IMR-90 (cell line): ENCODE results near the gene TBATA. TPM values are rescaled to one million over a fixed set of nuclear protein-coding genes. Genes with fewer than 3 reads are reported as not detected.

Experiments used
- ATAC-seq: fragments of 200-7000 bp; cut with Tn5 transposase; 2 replicates; pipeline ENCODE4 v1.9.1; 2020; ENCODE audit warnings: low read depth, mild to moderate bottlenecking, moderate library complexity
- BruUV-seq: library from RNA; stranded (reverse); fragments of 400-500 nt; replicated peaks from 2 replicates; lab custom pipeline; 2021; lab: Mats Ljungman, UMichigan
- CTCF ChIA-PET: fragments of 300-600 bp; formaldehyde crosslinking; extraction: SDS; loops from one replicate; lab custom pipeline; 2021; ENCODE audit warnings: antibody characterized with exemption; lab: Yijun Ruan, JAX
- POLR2A ChIA-PET: fragments of 300-600 bp; sonication (Branson Sonifier 250); formaldehyde crosslinking; loops from one replicate; lab custom pipeline; 2022; ENCODE audit warnings: antibody characterized with exemption; ENCODE audit not compliant: unreplicated experiment; lab: Charles Lee
- DNase-seq: peaks from one replicate; pipeline ENCODE4 v3.0.0; 2013
- H2AFZ ChIP-seq: replicated peaks from 2 replicates; pipeline ENCODE3; 2013; ENCODE audit warnings: low read length, mild to moderate bottlenecking; ENCODE audit not compliant: poor library complexity
- H2AK5ac ChIP-seq: 2 replicates; pipeline ENCODE4 v1.6.1; 2013; ENCODE audit warnings: low read depth, low read length, inconsistent platforms
- H2AK9ac ChIP-seq: replicated peaks from 2 replicates; pipeline ENCODE3; 2013; ENCODE audit warnings: mild to moderate bottlenecking, low read depth, low read length, moderate library complexity; ENCODE audit not compliant: poor library complexity
- H2BK120ac ChIP-seq: 2 replicates; pipeline ENCODE4 v1.6.1; 2013; ENCODE audit warnings: low read depth, low read length, inconsistent platforms
- H2BK15ac ChIP-seq: 3 replicates; pipeline ENCODE4 v1.6.1; 2013; ENCODE audit warnings: low read depth, low read length, inconsistent platforms
- H2BK20ac ChIP-seq: 2 replicates; pipeline ENCODE4 v1.6.1; 2013; ENCODE audit warnings: low read depth, mild to moderate bottlenecking, inconsistent platforms, low read length, moderate library complexity
- H2BK5ac ChIP-seq: 2 replicates; pipeline ENCODE4 v1.6.1; 2013; ENCODE audit warnings: mild to moderate bottlenecking, low read depth, low read length, inconsistent platforms; ENCODE audit not compliant: poor library complexity, severe bottlenecking
- H3K14ac ChIP-seq: replicated peaks from 2 replicates; pipeline ENCODE4 v1.6.1; 2013; ENCODE audit warnings: low read depth, low read length, inconsistent platforms
- H3K18ac ChIP-seq: 2 replicates; pipeline ENCODE4 v1.6.1; 2013; ENCODE audit warnings: low read depth, low read length, control low read depth
- H3K23ac ChIP-seq: 2 replicates; pipeline ENCODE4 v1.6.1; 2013; ENCODE audit warnings: low read depth, low read length, inconsistent platforms
- H3K27ac ChIP-seq: 2 replicates; pipeline ENCODE4 v1.5.1; 2013; ENCODE audit warnings: mild to moderate bottlenecking, control low read depth, low read length; ENCODE audit not compliant: insufficient read depth
- H3K27me3 ChIP-seq: 2 replicates; pipeline ENCODE4 v1.6.1; 2013; ENCODE audit warnings: low read length; ENCODE audit not compliant: control insufficient read depth, insufficient read depth
- H3K36me3 ChIP-seq: 2 replicates; pipeline ENCODE4 v1.6.1; 2013; ENCODE audit warnings: low read length, mixed read lengths; ENCODE audit not compliant: control insufficient read depth, insufficient read depth
- H3K4ac ChIP-seq: 2 replicates; pipeline ENCODE4 v1.6.1; 2013; ENCODE audit warnings: low read depth, low read length, inconsistent platforms
- H3K4me1 ChIP-seq: 2 replicates; pipeline ENCODE4 v1.6.1; 2013; ENCODE audit warnings: low read length, mixed read lengths; ENCODE audit not compliant: control insufficient read depth, insufficient read depth
- H3K4me2 ChIP-seq: 2 replicates; pipeline ENCODE4 v1.6.1; 2013; ENCODE audit warnings: low read depth, mild to moderate bottlenecking, control low read depth, low read length, moderate library complexity
- H3K4me3 ChIP-seq: 2 replicates; pipeline ENCODE4 v1.5.1; 2013; ENCODE audit warnings: low read depth, mild to moderate bottlenecking, control low read depth, low read length, moderate library complexity; ENCODE audit not compliant: insufficient read depth
- H3K56ac ChIP-seq: 2 replicates; pipeline ENCODE4 v1.6.1; 2013; ENCODE audit warnings: low read length, inconsistent platforms; ENCODE audit not compliant: insufficient read depth; ENCODE audit errors: extremely low read depth
- H3K79me1 ChIP-seq, 2 experiments: 2 replicates each; pipeline ENCODE4 v1.6.1; 2013; ENCODE audit warnings: low read length in 2 of 2, inconsistent platforms in 1 of 2, low read depth in 1 of 2
- H3K9ac ChIP-seq: 2 replicates; pipeline ENCODE4 v1.6.1; 2013; ENCODE audit warnings: low read depth, low read length, control low read depth
- H3K9me1 ChIP-seq: 2 replicates; pipeline ENCODE4 v1.6.1; 2013; ENCODE audit warnings: low read length, inconsistent platforms; ENCODE audit not compliant: insufficient read depth
- H3K9me3 ChIP-seq: 2 replicates; pipeline ENCODE4 v1.6.1; 2013; ENCODE audit warnings: low read length; ENCODE audit not compliant: control insufficient read depth, insufficient read depth
- H4K20me1 ChIP-seq: 2 replicates; pipeline ENCODE4 v1.6.1; 2013; ENCODE audit warnings: low read length, inconsistent platforms; ENCODE audit not compliant: insufficient read depth
- H4K5ac ChIP-seq: 2 replicates; pipeline ENCODE4 v1.6.1; 2013; ENCODE audit warnings: mild to moderate bottlenecking, low read depth, low read length, control low read depth
- H4K8ac ChIP-seq, 2 experiments: 2 replicates each; pipeline ENCODE4 v1.6.1; 2013; ENCODE audit warnings: low read depth in 2 of 2, low read length in 2 of 2, control low read depth in 1 of 2, inconsistent platforms in 1 of 2
- H4K91ac ChIP-seq: 2 replicates; pipeline ENCODE4 v1.6.1; 2013; ENCODE audit warnings: low read depth, low read length, inconsistent platforms; ENCODE audit not compliant: insufficient read depth
- CEBPB ChIP-seq: IDR thresholded peaks from 2 replicates; pipeline ENCODE4 v1.6.1; 2012; ENCODE audit warnings: low read depth, low read length, improper control_type of control experiment
- CHD1 ChIP-seq: IDR thresholded peaks from 2 replicates; pipeline ENCODE4 v1.6.1; 2012; ENCODE audit warnings: low read depth, low read length, improper control_type of control experiment
- CTCF ChIP-seq: conservative IDR thresholded peaks from 2 replicates; pipeline ENCODE4 v1.5.1; 2012; ENCODE audit warnings: mild to moderate bottlenecking, low read depth, low read length, improper control_type of control experiment
- ELK1 ChIP-seq: fragments of 150-350 bp; IDR thresholded peaks from 2 replicates; pipeline ENCODE4 v1.6.1; 2016; ENCODE audit warnings: low read depth, mild to moderate bottlenecking, low read length, moderate library complexity, borderline replicate concordance
- FOS ChIP-seq: fragments of 150-350 bp; IDR thresholded peaks from 2 replicates; pipeline ENCODE4 v1.6.1; 2016; ENCODE audit warnings: low read depth, low read length
- MAFK ChIP-seq: IDR thresholded peaks from 2 replicates; pipeline ENCODE4 v1.6.1; 2012; ENCODE audit warnings: low read depth, low read length, improper control_type of control experiment
- MAZ ChIP-seq: IDR thresholded peaks from 2 replicates; pipeline ENCODE4 v1.6.1; 2012; ENCODE audit warnings: low read depth, mild to moderate bottlenecking, low read length, improper control_type of control experiment, moderate library complexity, borderline replicate concordance
- MXI1 ChIP-seq: IDR thresholded peaks from 2 replicates; pipeline ENCODE4 v1.6.1; 2012; ENCODE audit warnings: low read depth, mild to moderate bottlenecking, low read length, moderate library complexity, borderline replicate concordance
- NFE2L2 ChIP-seq: fragments of 150-350 bp; IDR thresholded peaks from 2 replicates; pipeline ENCODE4 v1.6.1; 2016; ENCODE audit warnings: low read depth, mild to moderate bottlenecking, low read length
- POLR2A ChIP-seq: IDR thresholded peaks from 2 replicates; pipeline ENCODE4 v1.6.1; 2012; ENCODE audit warnings: mild to moderate bottlenecking, low read depth, low read length
- RAD21 ChIP-seq: IDR thresholded peaks from 2 replicates; pipeline ENCODE4 v1.6.1; 2012; ENCODE audit warnings: low read length, improper control_type of control experiment
- RCOR1 ChIP-seq: IDR thresholded peaks from 2 replicates; pipeline ENCODE4 v1.6.1; 2012; ENCODE audit warnings: mild to moderate bottlenecking, low read length, improper control_type of control experiment; ENCODE audit not compliant: insufficient replicate concordance
- RFX5 ChIP-seq: IDR thresholded peaks from 2 replicates; pipeline ENCODE4 v1.8.0; 2012; ENCODE audit warnings: low read depth, mild to moderate bottlenecking, low read length, moderate library complexity
- SMC3 ChIP-seq: fragments of 150-350 bp; IDR thresholded peaks from 2 replicates; pipeline ENCODE4 v1.6.1; 2016; ENCODE audit warnings: low read depth, mild to moderate bottlenecking, antibody characterized with exemption, low read length, moderate library complexity
- USF2 ChIP-seq: fragments of 150-350 bp; IDR thresholded peaks from 2 replicates; pipeline ENCODE4 v1.6.1; 2017; ENCODE audit warnings: mild to moderate bottlenecking, antibody characterized with exemption, low read length, low read depth
- WGBS, 2 experiments: methylation state at CpG; one replicate each; pipeline versions ENCODE4 v1.1.5 to v1.1.7; 2013; ENCODE audit warnings: missing lambda C conversion rate in 2 of 2; ENCODE audit not compliant: insufficient read length in 1 of 2; ENCODE audit errors: extremely low coverage in 2 of 2; 5-methylcytosine and 5-hydroxymethylcytosine counted together
- dilution Hi-C: fragments of 300-500 bp; cut with HindIII; formaldehyde crosslinking; loops from one replicate; pipeline ENCODE4 v1.14.3; 2018; ENCODE audit warnings: low sequenced_read_pairs; ENCODE audit not compliant: unreplicated experiment
- in situ Hi-C: fragments of 300-500 bp; cut with MboI; formaldehyde crosslinking; loops from 3 replicates; pipeline ENCODE4 v1.14.3; 2019; ENCODE audit warnings: low sequenced_read_pairs, inconsistent platforms, mixed read lengths
- intact Hi-C: fragments of 100-400 bp; cut with micrococcal nuclease; formaldehyde crosslinking; loops from 2 replicates; pipeline ENCODE4 v1.10.0; 2022
- polyA plus RNA-seq, 3 experiments: library from polyadenylated mRNA; depleted of rRNA; stranded (reverse); fragments of >200 nt; gene quantifications; 2 replicates each; pipeline ENCODE4 v1.2.3, GENCODE V29; 2012; ENCODE audit warnings: low replicate concordance in 1 of 3
- total RNA-seq: library from RNA; depleted of rRNA; stranded (reverse); fragments of >200 nt; gene quantifications from 2 replicates; pipeline ENCODE4 v1.2.3, GENCODE V29; 2012

Gene TBATA
- total and polyA plus RNA-seq, 2 of the 4 experiments (the other 2 are of a cell fraction): not detected

GRCh38 chr10:70774810-70775678, 10.1 kb downstream of the TBATA start:
- Histone ChIP-seq H3K4ac (no peak overlapping the region), H3K9ac (no peak overlapping the region), H4K8ac (no peak overlapping the region), H3K23ac (no peak overlapping the region), H3K14ac (no peak overlapping the region), H3K4me2 (no peak overlapping the region), H3K27me3 (peaks cover 37% of the 10 kb centered on the region), H3K36me3 (no peaks in the 10 kb centered on the region), H3K27ac (no peak overlapping the region), H2AFZ (no peak overlapping the region), H3K9me1 (no peaks in the 10 kb centered on the region), H3K56ac (no peak overlapping the region), H4K91ac (no peak overlapping the region), H2BK120ac (no peak overlapping the region), H2AK5ac (no peak overlapping the region), H3K4me1 (no peaks in the 10 kb centered on the region), H3K18ac (no peak overlapping the region), H3K9me3 (no peaks in the 10 kb centered on the region), H4K20me1 (no peaks in the 10 kb centered on the region), H2BK15ac (no peak overlapping the region), H3K79me1 (no peaks in the 10 kb centered on the region), H3K4me3 (no peak overlapping the region), H2AK9ac (peak overlapping the region; percentile 31), H4K5ac (no peak overlapping the region), H2BK5ac (no peak overlapping the region), H2BK20ac (no peak overlapping the region)
- BruUV-seq: no TSS peak
- dilution Hi-C loops (no loop called here), in situ Hi-C loops (no loop called here), intact Hi-C loops (no loop called here)
- no peak for DNase-seq
- ChIA-PET CTCF (no interaction called here), POLR2A (no interaction called here)
- ATAC-seq: no peak
- 64% methylated on average over 3 of the region's 14 CpGs; no CpG with 5 or more reads in 1 of the 2 experiments for whole genome bisulfite sequencing, 2 experiments
- TF ChIP-seq ELK1 (no peak), NFE2L2 (no peak), FOS (no peak), CEBPB (no peak), MAZ (no peak), RCOR1 (no peak), USF2 (no peak), MAFK (no peak), MXI1 (no peak), POLR2A (no peak), CHD1 (no peak), CTCF (no peak), RFX5 (no peak), SMC3 (no peak), RAD21 (no peak)
